ENCODE results near the gene MRGPRE. TPM values are rescaled to one million over a fixed set of nuclear protein-coding genes. Genes with fewer than 3 reads are reported as not detected.

MRGPRE gene
- total RNA-seq, 1 donor from 2014 or later = not detected

- peaks cover 1% of the 10 kb centered on the region for H3K36me3 Mint-ChIP-seq (ENCODE audit: insufficient read depth)
- H3K9me3 Mint-ChIP-seq (ENCODE audit: low read depth) = peaks cover 10% of the 10 kb centered on the region
- H3K27ac Mint-ChIP-seq = no peak overlapping the region
- H3K4me1 Mint-ChIP-seq (ENCODE audit: low read depth) = peaks cover 1% of the 10 kb centered on the region
- H3K27me3 Mint-ChIP-seq = peaks cover 70% of the 10 kb centered on the region
- TF ChIP-seq CTCF (IDR thresholded peaks at IDR 0.05; ENCODE audit: unreplicated experiment) = no peak
- no peak for DNase-seq (ENCODE audit: low spot score, unreplicated experiment)
- no peak overlapping the region for H3K4me3 Mint-ChIP-seq (ENCODE audit: low read depth)
Measured at GRCh38 chr11:3184732-3185347, 47.4 kb downstream of the MRGPRE start.

- peaks cover 11% of the 10 kb centered on the region for H3K9me3 Mint-ChIP-seq (ENCODE audit: low read depth)
- DNase-seq (ENCODE audit: low spot score, unreplicated experiment) = no peak
- H3K4me3 Mint-ChIP-seq (ENCODE audit: low read depth) = no peak overlapping the region
- peaks cover 61% of the 10 kb centered on the region for H3K27me3 Mint-ChIP-seq
- no peaks in the 10 kb centered on the region for H3K4me1 Mint-ChIP-seq (ENCODE audit: low read depth)
- no peak for TF ChIP-seq CTCF (IDR thresholded peaks at IDR 0.05; ENCODE audit: unreplicated experiment)
- H3K27ac Mint-ChIP-seq = no peak overlapping the region
- peaks cover 1% of the 10 kb centered on the region for H3K36me3 Mint-ChIP-seq (ENCODE audit: insufficient read depth)
Measured at GRCh38 chr11:3183523-3183922, 48.7 kb downstream of the MRGPRE start.

- no peak overlapping the region for H3K27ac Mint-ChIP-seq
- H3K27me3 Mint-ChIP-seq = peaks cover 60% of the 10 kb centered on the region
- TF ChIP-seq CTCF (IDR thresholded peaks at IDR 0.05; ENCODE audit: unreplicated experiment) = no peak
- H3K4me3 Mint-ChIP-seq (ENCODE audit: low read depth) = no peak overlapping the region
- H3K36me3 Mint-ChIP-seq (ENCODE audit: insufficient read depth) = peaks cover 1% of the 10 kb centered on the region
- H3K4me1 Mint-ChIP-seq (ENCODE audit: low read depth) = no peaks in the 10 kb centered on the region
- DNase-seq (ENCODE audit: low spot score, unreplicated experiment) = no peak
- peaks cover 15% of the 10 kb centered on the region for H3K9me3 Mint-ChIP-seq (ENCODE audit: low read depth)
Measured at GRCh38 chr11:3182462-3182852, 49.8 kb downstream of the MRGPRE start.

- Mint-ChIP-seq H3K27ac (no peak overlapping the region), H3K36me3 (ENCODE audit: insufficient read depth) (peaks cover 1% of the 10 kb centered on the region), H3K4me3 (ENCODE audit: low read depth) (no peak overlapping the region), H3K9me3 (ENCODE audit: low read depth) (peaks cover 17% of the 10 kb centered on the region), H3K4me1 (ENCODE audit: low read depth) (no peaks in the 10 kb centered on the region), H3K27me3 (peaks cover 60% of the 10 kb centered on the region)
- TF ChIP-seq CTCF (IDR thresholded peaks at IDR 0.05; ENCODE audit: unreplicated experiment) = no peak
- no peak for DNase-seq (ENCODE audit: low spot score, unreplicated experiment)
Measured at GRCh38 chr11:3181725-3182461, 50.3 kb downstream of the MRGPRE start.

- Mint-ChIP-seq H3K9me3 (ENCODE audit: low read depth) (peaks cover 23% of the 10 kb centered on the region), H3K4me1 (ENCODE audit: low read depth) (no peaks in the 10 kb centered on the region), H3K4me3 (ENCODE audit: low read depth) (no peak overlapping the region), H3K27ac (no peak overlapping the region), H3K36me3 (ENCODE audit: insufficient read depth) (peaks cover 1% of the 10 kb centered on the region), H3K27me3 (peaks cover 61% of the 10 kb centered on the region)
- no peak for DNase-seq (ENCODE audit: low spot score, unreplicated experiment)
- TF ChIP-seq CTCF (IDR thresholded peaks at IDR 0.05; ENCODE audit: unreplicated experiment) = no peak
Measured at GRCh38 chr11:3180869-3181268, 51.3 kb downstream of the MRGPRE start.

Data from progenitor cell of endocrine pancreas (in vitro differentiated cells).